ENCODE results near the gene NFATC2. TPM values are rescaled to one million over a fixed set of nuclear protein-coding genes. Genes with fewer than 3 reads are reported as not detected.

The NFATC2 gene
- total and polyA plus RNA-seq, 2 of the 4 experiments (the other 2 are of a cell fraction): 0.18 to 0.38 TPM

DNA sequence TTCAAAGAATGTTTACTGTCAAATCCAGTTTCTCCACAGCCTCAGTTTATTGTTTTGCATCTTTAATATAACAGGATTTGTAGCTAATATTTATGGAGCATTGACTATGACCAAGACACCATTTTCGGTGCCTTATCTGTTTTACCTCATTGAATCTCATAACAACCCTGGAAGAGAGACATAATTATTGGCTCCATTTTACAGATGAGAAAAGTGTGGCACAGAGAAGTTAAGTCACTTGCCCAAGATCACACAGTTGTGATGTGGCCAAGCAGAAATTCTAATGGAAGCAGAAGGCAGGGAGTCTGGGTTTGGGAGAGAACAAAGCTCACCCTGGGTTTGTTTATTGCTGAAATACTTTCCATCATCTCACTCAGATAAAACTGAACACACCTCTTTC lies 17.5 kb upstream of the NFATC2 start:
- no peak for DNase-seq
- peaks cover 12% of the 10 kb centered on the region for H3K4me1 ChIP-seq (ENCODE audit: control insufficient read depth, insufficient read depth, low read length)
- intact Hi-C loops (cut with micrococcal nuclease): loop anchor here (5.0 kb wide), 1 partner anchor 73 kb away; no protein-coding TSS in a partner anchor

More for the DNA sequence above, 17.5 kb upstream of the NFATC2 start:
- no peak overlapping the region for H3K18ac ChIP-seq (ENCODE audit: low read depth, low read length)
- H3K56ac ChIP-seq (ENCODE audit: extremely low read depth, insufficient read depth, low read length): no peak overlapping the region
- no peak overlapping the region for H4K5ac ChIP-seq (ENCODE audit: low read depth, low read length)
- H2AFZ ChIP-seq (replicated peaks; ENCODE audit: low read length, poor library complexity): no peak overlapping the region
- no peak overlapping the region for H2BK20ac ChIP-seq (ENCODE audit: low read depth, low read length)
- no peak overlapping the region for H2BK120ac ChIP-seq (ENCODE audit: low read depth, low read length)
- no peak overlapping the region for H2AK9ac ChIP-seq (replicated peaks; ENCODE audit: low read depth, low read length, poor library complexity)
- H3K27ac ChIP-seq (ENCODE audit: insufficient read depth, low read length): no peak overlapping the region
- TF ChIP-seq FOS (IDR thresholded peaks at IDR 0.05; ENCODE audit: low read depth, low read length) (no peak), MAZ (IDR thresholded peaks at IDR 0.05; ENCODE audit: borderline replicate concordance, low read depth, low read length) (no peak), SMC3 (IDR thresholded peaks at IDR 0.05; ENCODE audit: low read depth, low read length) (no peak), RCOR1 (IDR thresholded peaks at IDR 0.05; ENCODE audit: insufficient replicate concordance, low read length) (no peak), POLR2A (IDR thresholded peaks at IDR 0.05; ENCODE audit: low read depth, low read length) (no peak), NFE2L2 (IDR thresholded peaks at IDR 0.05; ENCODE audit: low read depth, low read length) (no peak), CHD1 (IDR thresholded peaks at IDR 0.05; ENCODE audit: low read depth, low read length) (no peak), CEBPB (IDR thresholded peaks at IDR 0.05; ENCODE audit: low read depth, low read length) (no peak), MAFK (IDR thresholded peaks at IDR 0.05; ENCODE audit: low read depth, low read length) (no peak)
- TF ChIP-seq, protein P1, sequence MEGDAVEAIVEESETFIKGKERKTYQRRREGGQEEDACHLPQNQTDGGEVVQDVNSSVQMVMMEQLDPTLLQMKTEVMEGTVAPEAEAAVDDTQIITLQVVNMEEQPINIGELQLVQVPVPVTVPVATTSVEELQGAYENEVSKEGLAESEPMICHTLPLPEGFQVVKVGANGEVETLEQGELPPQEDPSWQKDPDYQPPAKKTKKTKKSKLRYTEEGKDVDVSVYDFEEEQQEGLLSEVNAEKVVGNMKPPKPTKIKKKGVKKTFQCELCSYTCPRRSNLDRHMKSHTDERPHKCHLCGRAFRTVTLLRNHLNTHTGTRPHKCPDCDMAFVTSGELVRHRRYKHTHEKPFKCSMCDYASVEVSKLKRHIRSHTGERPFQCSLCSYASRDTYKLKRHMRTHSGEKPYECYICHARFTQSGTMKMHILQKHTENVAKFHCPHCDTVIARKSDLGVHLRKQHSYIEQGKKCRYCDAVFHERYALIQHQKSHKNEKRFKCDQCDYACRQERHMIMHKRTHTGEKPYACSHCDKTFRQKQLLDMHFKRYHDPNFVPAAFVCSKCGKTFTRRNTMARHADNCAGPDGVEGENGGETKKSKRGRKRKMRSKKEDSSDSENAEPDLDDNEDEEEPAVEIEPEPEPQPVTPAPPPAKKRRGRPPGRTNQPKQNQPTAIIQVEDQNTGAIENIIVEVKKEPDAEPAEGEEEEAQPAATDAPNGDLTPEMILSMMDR (conservative IDR thresholded peaks at IDR 0.05; ENCODE audit: low read depth, low read length): no peak
- TF ChIP-seq, protein P2, sequence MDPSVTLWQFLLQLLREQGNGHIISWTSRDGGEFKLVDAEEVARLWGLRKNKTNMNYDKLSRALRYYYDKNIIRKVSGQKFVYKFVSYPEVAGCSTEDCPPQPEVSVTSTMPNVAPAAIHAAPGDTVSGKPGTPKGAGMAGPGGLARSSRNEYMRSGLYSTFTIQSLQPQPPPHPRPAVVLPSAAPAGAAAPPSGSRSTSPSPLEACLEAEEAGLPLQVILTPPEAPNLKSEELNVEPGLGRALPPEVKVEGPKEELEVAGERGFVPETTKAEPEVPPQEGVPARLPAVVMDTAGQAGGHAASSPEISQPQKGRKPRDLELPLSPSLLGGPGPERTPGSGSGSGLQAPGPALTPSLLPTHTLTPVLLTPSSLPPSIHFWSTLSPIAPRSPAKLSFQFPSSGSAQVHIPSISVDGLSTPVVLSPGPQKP (IDR thresholded peaks at IDR 0.05; ENCODE audit: borderline replicate concordance, low read depth, low read length): no peak
- TF ChIP-seq, protein P3, sequence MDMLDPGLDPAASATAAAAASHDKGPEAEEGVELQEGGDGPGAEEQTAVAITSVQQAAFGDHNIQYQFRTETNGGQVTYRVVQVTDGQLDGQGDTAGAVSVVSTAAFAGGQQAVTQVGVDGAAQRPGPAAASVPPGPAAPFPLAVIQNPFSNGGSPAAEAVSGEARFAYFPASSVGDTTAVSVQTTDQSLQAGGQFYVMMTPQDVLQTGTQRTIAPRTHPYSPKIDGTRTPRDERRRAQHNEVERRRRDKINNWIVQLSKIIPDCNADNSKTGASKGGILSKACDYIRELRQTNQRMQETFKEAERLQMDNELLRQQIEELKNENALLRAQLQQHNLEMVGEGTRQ (IDR thresholded peaks at IDR 0.05; ENCODE audit: low read depth, low read length): no peak
- H4K91ac ChIP-seq (ENCODE audit: insufficient read depth, low read depth, low read length): no peak overlapping the region
- H3K9me1 ChIP-seq (ENCODE audit: insufficient read depth, low read length): peaks cover 4% of the 10 kb centered on the region
- in situ Hi-C loops (cut with MboI; ENCODE audit: low sequenced_read_pairs): no loop called here
- WGBS, 2 experiments (ENCODE audit: extremely low coverage in 2 of 2, insufficient read length in 1 of 2): no CpG with 5 or more reads among the region's 1 CpG
- H4K20me1 ChIP-seq (ENCODE audit: insufficient read depth, low read length): peaks cover 7% of the 10 kb centered on the region; the same call in 1 of the 2 replicates
- POLR2A ChIA-PET (ENCODE audit: unreplicated experiment): no interaction called here
- no peak overlapping the region; the same call in 1 of the 2 replicates for H3K23ac ChIP-seq (ENCODE audit: low read depth, low read length)
- no peak overlapping the region for H2BK5ac ChIP-seq (ENCODE audit: low read depth, low read length, poor library complexity, severe bottlenecking)
- BruUV-seq (replicated peaks): no TSS peak
- H2AK5ac ChIP-seq (ENCODE audit: low read depth, low read length): no peak overlapping the region
- no peak overlapping the region for H2BK15ac ChIP-seq (ENCODE audit: low read depth, low read length)
- no peak overlapping the region for H3K9ac ChIP-seq (ENCODE audit: low read depth, low read length)
- no peak overlapping the region for H3K4me3 ChIP-seq (ENCODE audit: insufficient read depth, low read depth, low read length)
- no peak overlapping the region for H3K14ac ChIP-seq (replicated peaks; ENCODE audit: low read depth, low read length)
- no peaks in the 10 kb centered on the region; the same call in 1 of the 2 replicates for H3K36me3 ChIP-seq (ENCODE audit: control insufficient read depth, insufficient read depth, low read length)
- CTCF ChIA-PET: no interaction called here
- H3K4me2 ChIP-seq (ENCODE audit: low read depth, low read length): no peak overlapping the region
- H3K4ac ChIP-seq (ENCODE audit: low read depth, low read length): no peak overlapping the region
- no peaks in the 10 kb centered on the region for H3K27me3 ChIP-seq (ENCODE audit: control insufficient read depth, insufficient read depth, low read length)
- dilution Hi-C loops (cut with HindIII; ENCODE audit: low sequenced_read_pairs, unreplicated experiment): no loop called here
- peaks cover 7 to 12% of the 10 kb centered on the region in 2 experiments; a peak in 2 of 4 replicates for H3K79me1 ChIP-seq (ENCODE audit: low read depth in 1 of 2, low read length in 2 of 2)
- no peak overlapping the region for H4K8ac ChIP-seq (ENCODE audit: low read depth in 2 of 2, low read length in 2 of 2)
- no peaks in the 10 kb centered on the region for H3K9me3 ChIP-seq (ENCODE audit: control insufficient read depth, insufficient read depth, low read length)
- ATAC-seq (ENCODE audit: low read depth): no peak

All from IMR-90 (cell line).